Hindlimb muscle (tissue), 1 donor: ENCODE data around the gene NCOA1. TPM values are rescaled to one million over a fixed set of nuclear protein-coding genes. Genes with fewer than 3 reads are reported as not detected.
"Not testable (repeated sequence)": the region's sequence is repeated elsewhere in the genome, so short reads cannot be mapped to it uniquely, and the experiment has no call there.

ENCODE experiments used
- DNase-seq: peaks from one replicate; pipeline ENCODE4 v3.0.0-alpha.2; 2013
- polyA plus RNA-seq: library from polyadenylated mRNA; unstranded; fragments of 120-200 nt; gene quantifications from one replicate; pipeline ENCODE4 v1.2.1, GENCODE V29; 2013; ENCODE audit not compliant: insufficient read length

The NCOA1 gene
- polyA plus RNA-seq, 1 donor: 132 TPM

- DNase-seq: no peak
These were observed 17.8 kb downstream of the NCOA1 start for GRCh38 chr2:24508878-24509277.

GRCh38 chr2:24509425-24509824 lies 18.4 kb downstream of the NCOA1 start:
- no peak for DNase-seq

- no peak for DNase-seq
These were observed 18.8 kb downstream of the NCOA1 start for GRCh38 chr2:24509840-24510239.

- DNase-seq: no peak
These were observed 19.7 kb downstream of the NCOA1 start for GRCh38 chr2:24510771-24511170.

- no peak for DNase-seq
These were observed 20.1 kb downstream of the NCOA1 start for GRCh38 chr2:24511198-24511597.

- DNase-seq: no peak
These were observed 20.8 kb downstream of the NCOA1 start for GRCh38 chr2:24511894-24512293.

GRCh38 chr2:24512404-24512803 lies 21.4 kb downstream of the NCOA1 start:
- no peak for DNase-seq

- no peak for DNase-seq
These were observed 21.8 kb downstream of the NCOA1 start for GRCh38 chr2:24512831-24513230.

GRCh38 chr2:24513281-24514071 lies 22.4 kb downstream of the NCOA1 start:
- no peak for DNase-seq

GRCh38 chr2:24514820-24515219 lies 23.8 kb downstream of the NCOA1 start:
- no peak for DNase-seq

- DNase-seq: no peak
These were observed 24.3 kb downstream of the NCOA1 start for GRCh38 chr2:24515335-24515734.

- DNase-seq: no peak
These were observed 24.8 kb downstream of the NCOA1 start for GRCh38 chr2:24515831-24516230.

- no peak for DNase-seq
These were observed 26.2 kb downstream of the NCOA1 start for GRCh38 chr2:24517247-24517646.

GRCh38 chr2:24520175-24520574 lies 29.1 kb downstream of the NCOA1 start:
- no peak for DNase-seq

GRCh38 chr2:24521162-24521857 lies 30.3 kb downstream of the NCOA1 start:
- no peak for DNase-seq

GRCh38 chr2:24521975-24522639 lies 31.1 kb downstream of the NCOA1 start:
- no peak for DNase-seq

GRCh38 chr2:24527536-24527935 lies 36.5 kb downstream of the NCOA1 start:
- no peak for DNase-seq

GRCh38 chr2:24530796-24531195 lies 39.7 kb downstream of the NCOA1 start:
- no peak for DNase-seq

GRCh38 chr2:24531610-24532009 lies 40.6 kb downstream of the NCOA1 start:
- not testable (repeated sequence) for DNase-seq

GRCh38 chr2:24532057-24532456 lies 41.0 kb downstream of the NCOA1 start:
- not testable (repeated sequence) for DNase-seq

GRCh38 chr2:24533574-24533973 lies 42.5 kb downstream of the NCOA1 start:
- DNase-seq: not testable (repeated sequence)

- no peak for DNase-seq
These were observed 47.7 kb downstream of the NCOA1 start for GRCh38 chr2:24538720-24539119.

GRCh38 chr2:24539258-24539657 lies 48.2 kb downstream of the NCOA1 start:
- no peak for DNase-seq
